GM12878 (cell line): Measurements from ENCODE around the gene WNK2. TPM values are rescaled to one million over a fixed set of nuclear protein-coding genes. Genes with fewer than 3 reads are reported as not detected.

Source experiments
- ATAC-seq: fragments of 200-7000 bp; cut with Tn5 transposase; 3 replicates; pipeline ENCODE4 v1.9.1; 2020; ENCODE audit warnings: mild to moderate bottlenecking, moderate library complexity
- BruUV-seq: library from RNA; stranded (reverse); fragments of 400-500 nt; replicated peaks from 2 replicates; lab custom pipeline; 2021; lab: Mats Ljungman, UMichigan
- CTCF ChIA-PET: fragments of 300-600 bp; sonication (Branson Sonifier 250); formaldehyde crosslinking; extraction: SDS; loops from one replicate; lab custom pipeline; 2021; ENCODE audit warnings: inconsistent platforms; lab: Yijun Ruan, JAX
- POLR2A ChIA-PET: fragments of 350-600 bp; formaldehyde crosslinking; extraction: SDS; loops from one replicate; lab custom pipeline; 2021; ENCODE audit warnings: inconsistent platforms; lab: Charles Lee
- RAD21 ChIA-PET: fragments of 300-600 bp; sonication (Branson Sonifier 250); formaldehyde crosslinking; loops from one replicate; lab custom pipeline; 2023; ENCODE audit warnings: antibody characterized with exemption; ENCODE audit not compliant: unreplicated experiment; lab: Charles Lee
- SMC1A ChIA-PET: fragments of 300-600 bp; sonication (Branson Sonifier 250); formaldehyde crosslinking; loops from one replicate; lab custom pipeline; 2023; ENCODE audit not compliant: unreplicated experiment, uncharacterized antibody; lab: Charles Lee
- DNase-seq: peaks from one replicate; pipeline ENCODE4 v3.0.0-alpha.2; 2011; ENCODE audit warnings: low read depth, low spot score
- FAIRE-seq: peaks from 3 replicates; lab custom pipeline; 2011; peaks lifted over from hg19 to GRCh38; lab: Jason Lieb, UNC
- H2AFZ ChIP-seq: 2 replicates; pipeline ENCODE4 v1.6.0; 2011; ENCODE audit warnings: low read depth, low read length, control low read depth; ENCODE audit not compliant: control insufficient read depth
- H3K27ac ChIP-seq: 2 replicates; pipeline ENCODE4 v1.5.1; 2011; ENCODE audit warnings: control low read depth; ENCODE audit not compliant: control insufficient read depth, insufficient read depth
- H3K27me3 ChIP-seq, 2 experiments: replicated peaks in 1 of 2; 2 replicates each; pipeline versions ENCODE4 v1.6.0 to v1.6.1; 2011; ENCODE audit warnings: low read length in 1 of 2; ENCODE audit not compliant: control insufficient read depth in 2 of 2, insufficient read depth in 2 of 2
- H3K36me3 ChIP-seq, 2 experiments: 2 replicates each; pipeline ENCODE4 v1.5.1; 2011; ENCODE audit warnings: low read length in 1 of 2; ENCODE audit not compliant: control insufficient read depth in 2 of 2, insufficient read depth in 2 of 2
- H3K4me1 ChIP-seq: 2 replicates; pipeline ENCODE4 v1.6.1; 2011; ENCODE audit warnings: mild to moderate bottlenecking, low read length, moderate library complexity, mixed read lengths; ENCODE audit not compliant: control insufficient read depth, insufficient read depth
- H3K4me2 ChIP-seq: 2 replicates; pipeline ENCODE4 v1.6.0; 2011; ENCODE audit warnings: control low read depth; ENCODE audit not compliant: control insufficient read depth, insufficient read depth
- H3K4me3 ChIP-seq: fragments of 200-600 bp; sonication (generic); 2 replicates; pipeline ENCODE4 v1.5.1; 2016
- H3K79me2 ChIP-seq: 2 replicates; pipeline ENCODE4 v1.6.0; 2011; ENCODE audit warnings: low read length; ENCODE audit not compliant: control insufficient read depth, insufficient read depth
- H3K9ac ChIP-seq: 2 replicates; pipeline ENCODE4 v1.8.0; 2011; ENCODE audit warnings: low read length, control low read depth, mixed read lengths; ENCODE audit not compliant: control insufficient read depth, insufficient read depth
- H3K9me3 ChIP-seq: replicated peaks from 3 replicates; pipeline ENCODE4 v1.5.1; 2011; ENCODE audit warnings: mild to moderate bottlenecking, low read length; ENCODE audit not compliant: control insufficient read depth, insufficient read depth
- H4K20me1 ChIP-seq: 2 replicates; pipeline ENCODE4 v1.6.0; 2011; ENCODE audit not compliant: control insufficient read depth, insufficient read depth
- ATF7 ChIP-seq: fragments of 450-650 bp; IDR thresholded peaks from 2 replicates; pipeline ENCODE4 v1.6.1; 2016; ENCODE audit warnings: low read depth, mild to moderate bottlenecking
- CBX5 ChIP-seq: sonication (generic); IDR thresholded peaks from 2 replicates; pipeline ENCODE4 v1.6.1; 2016; ENCODE audit warnings: low read depth, moderate library complexity, mild to moderate bottlenecking, inconsistent platforms
- HDAC2 ChIP-seq: fragments of 200-600 bp; sonication (generic); IDR thresholded peaks from 2 replicates; pipeline ENCODE4 v1.6.1; 2017
- NBN ChIP-seq: fragments of 450-650 bp; IDR thresholded peaks from 2 replicates; pipeline ENCODE4 v1.6.1; 2016
- SMAD1 ChIP-seq: fragments of 450-650 bp; IDR thresholded peaks from 2 replicates; pipeline ENCODE4 v1.6.1; 2018; ENCODE audit warnings: mild to moderate bottlenecking, low read depth; ENCODE audit not compliant: partially characterized antibody
- SREBF2 ChIP-seq: IDR thresholded peaks from 2 replicates; pipeline ENCODE4 v1.6.1; 2012; ENCODE audit warnings: mild to moderate bottlenecking, low read length
- SRF ChIP-seq, 2 experiments: IDR thresholded peaks; 2 replicates each; pipeline ENCODE4 v1.6.1; 2011; ENCODE audit warnings: low read depth in 2 of 2, low read length in 2 of 2, mild to moderate bottlenecking in 1 of 2, moderate library complexity in 1 of 2
- SUPT20H ChIP-seq: IDR thresholded peaks from 2 replicates; pipeline ENCODE4 v1.6.1; 2011; ENCODE audit warnings: low read depth, mild to moderate bottlenecking, low read length, moderate library complexity, borderline replicate concordance; ENCODE audit not compliant: control insufficient read depth
- YY1 ChIP-seq: IDR thresholded peaks from 2 replicates; pipeline ENCODE4 v1.6.1; 2011; ENCODE audit warnings: low read depth, mild to moderate bottlenecking, low read length
- WGBS: methylation state at CpG from one replicate; pipeline ENCODE4 v1.1.6; 2016; ENCODE audit warnings: low lambda C conversion rate; ENCODE audit not compliant: insufficient replicate concordance, insufficient coverage; ENCODE audit errors: missing lambda C conversion rate; 5-methylcytosine and 5-hydroxymethylcytosine counted together
- in situ Hi-C: fragments of 300-500 bp; cut with MboI; formaldehyde crosslinking; loops from 9 replicates; pipeline ENCODE4 v1.14.3; 2018; ENCODE audit warnings: mixed read lengths
- intact Hi-C: fragments of 100-400 bp; cut with micrococcal nuclease; formaldehyde crosslinking; loops from one replicate; pipeline ENCODE4 v1.14.2; 2022; ENCODE audit not compliant: unreplicated experiment
- polyA plus RNA-seq, 11 experiments: library from polyadenylated mRNA; depleted of rRNA in 4 of 11; unstranded in 6 of 11; stranded (reverse) in 5 of 11; fragments of >200 nt; fragmentation: Nextera tagmentation in 4 of 11; fragmentation: Illumina TruSeq in 1 of 11; extraction: Ambion mirVana in 4 of 11; extraction: Trizol in 1 of 11; gene quantifications; 1 replicate in 1 of 11; 2 replicates in 10 of 11; pipeline versions ENCODE4 v1.2.1 to v1.2.3, GENCODE V29; 2011 to 2016; ENCODE audit warnings: inconsistent platforms in 2 of 11, missing spikeins in 2 of 11, low read depth in 1 of 11
- total RNA-seq, 4 experiments: library from RNA; depleted of rRNA in 3 of 4; stranded (reverse); fragments of >200 nt in 3 of 4; fragmentation: Illumina TruSeq in 1 of 4; extraction: Trizol in 1 of 4; gene quantifications; 2 replicates each; pipeline versions ENCODE4 v1.2.1 to v1.2.3, GENCODE V29; 2013 to 2021
- TF ChIP-seq, protein P1 (sequence below): fragments of 450-650 bp; IDR thresholded peaks from 2 replicates; pipeline ENCODE4 v1.6.1; 2016; ENCODE audit warnings: mild to moderate bottlenecking, moderate library complexity, borderline replicate concordance

The WNK2 gene
- total and polyA plus RNA-seq, 10 of the 15 experiments (the other 5 are each of a cell fraction or from before 2014, with no cell fraction given) = 0.15 TPM; not detected in 9

DNA sequence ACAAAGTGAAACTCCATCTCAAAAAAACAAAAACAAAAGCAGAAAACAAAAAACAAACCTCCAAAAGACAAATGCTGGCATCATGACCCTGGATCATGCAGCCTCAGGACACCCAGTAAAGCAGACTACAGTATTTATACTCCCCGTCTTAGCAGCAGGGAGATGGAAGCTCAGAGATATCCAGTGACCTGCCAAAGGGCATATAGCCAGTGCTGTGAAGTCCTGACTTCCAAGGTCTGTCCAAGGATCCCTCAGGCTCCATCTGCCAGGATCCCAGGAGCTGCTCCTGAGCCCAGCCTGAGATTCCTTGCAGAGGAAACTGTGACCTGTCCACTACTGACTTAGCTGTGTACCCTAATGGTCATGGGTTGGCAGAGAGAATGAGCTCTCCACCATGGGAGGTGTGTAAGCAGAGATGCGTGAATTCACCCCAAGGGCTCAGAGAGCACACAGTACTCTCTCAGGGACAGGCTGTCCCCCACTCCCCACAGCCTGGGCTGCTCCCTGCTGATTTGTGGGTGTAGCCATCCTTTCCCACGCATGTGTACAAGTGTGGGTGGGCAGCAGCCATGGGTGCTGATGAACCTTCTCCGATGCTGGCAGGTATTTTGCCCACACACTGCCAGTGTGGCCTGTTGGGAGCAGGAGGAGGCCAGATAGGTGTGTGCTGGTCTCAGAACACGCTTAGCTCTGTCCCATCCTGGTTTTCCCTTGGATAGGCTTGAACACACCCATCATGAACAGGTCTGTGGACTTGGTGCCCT, 2.1 kb upstream of the WNK2 start:
- Histone ChIP-seq H3K4me1 (no peaks in the 10 kb centered on the region), H3K4me2 (no peak overlapping the region), H3K79me2 (no peaks in the 10 kb centered on the region), H3K4me3 (no peak overlapping the region), H3K27ac (no peak overlapping the region), H4K20me1 (no peaks in the 10 kb centered on the region), H3K36me3 (no peaks in the 10 kb centered on the region), H2AFZ (no peak overlapping the region), H3K9ac (no peak overlapping the region), H3K27me3 (peaks cover 8 to 12% of the 10 kb centered on the region in 2 experiments; a peak in 3 of 4 replicates), H3K9me3 (no peaks in the 10 kb centered on the region)
- intact Hi-C loops (no loop called here), in situ Hi-C loops (no loop called here)
- ChIA-PET SMC1A (interaction anchor here (1.6 kb wide), 1 partner anchor 12 kb away, joined by 4 read pairs; no protein-coding TSS in a partner anchor), CTCF (no interaction called here), RAD21 (no interaction called here), POLR2A (no interaction called here)
- 21% methylated on average over 5 of the region's 5 CpGs for WGBS
- TF ChIP-seq NBN = no peak
- no peak for TF ChIP-seq SUPT20H
- no peak for TF ChIP-seq YY1
- no peak for TF ChIP-seq CBX5
- no peak for TF ChIP-seq ATF7
- no peak for TF ChIP-seq SRF (IDR thresholded peaks at IDR 0.05; ENCODE audit: low read depth in 2 of 2, low read length in 2 of 2)
- TF ChIP-seq HDAC2 = no peak
- TF ChIP-seq SMAD1 = no peak
- TF ChIP-seq SREBF2 = no peak
- TF ChIP-seq, protein P1, sequence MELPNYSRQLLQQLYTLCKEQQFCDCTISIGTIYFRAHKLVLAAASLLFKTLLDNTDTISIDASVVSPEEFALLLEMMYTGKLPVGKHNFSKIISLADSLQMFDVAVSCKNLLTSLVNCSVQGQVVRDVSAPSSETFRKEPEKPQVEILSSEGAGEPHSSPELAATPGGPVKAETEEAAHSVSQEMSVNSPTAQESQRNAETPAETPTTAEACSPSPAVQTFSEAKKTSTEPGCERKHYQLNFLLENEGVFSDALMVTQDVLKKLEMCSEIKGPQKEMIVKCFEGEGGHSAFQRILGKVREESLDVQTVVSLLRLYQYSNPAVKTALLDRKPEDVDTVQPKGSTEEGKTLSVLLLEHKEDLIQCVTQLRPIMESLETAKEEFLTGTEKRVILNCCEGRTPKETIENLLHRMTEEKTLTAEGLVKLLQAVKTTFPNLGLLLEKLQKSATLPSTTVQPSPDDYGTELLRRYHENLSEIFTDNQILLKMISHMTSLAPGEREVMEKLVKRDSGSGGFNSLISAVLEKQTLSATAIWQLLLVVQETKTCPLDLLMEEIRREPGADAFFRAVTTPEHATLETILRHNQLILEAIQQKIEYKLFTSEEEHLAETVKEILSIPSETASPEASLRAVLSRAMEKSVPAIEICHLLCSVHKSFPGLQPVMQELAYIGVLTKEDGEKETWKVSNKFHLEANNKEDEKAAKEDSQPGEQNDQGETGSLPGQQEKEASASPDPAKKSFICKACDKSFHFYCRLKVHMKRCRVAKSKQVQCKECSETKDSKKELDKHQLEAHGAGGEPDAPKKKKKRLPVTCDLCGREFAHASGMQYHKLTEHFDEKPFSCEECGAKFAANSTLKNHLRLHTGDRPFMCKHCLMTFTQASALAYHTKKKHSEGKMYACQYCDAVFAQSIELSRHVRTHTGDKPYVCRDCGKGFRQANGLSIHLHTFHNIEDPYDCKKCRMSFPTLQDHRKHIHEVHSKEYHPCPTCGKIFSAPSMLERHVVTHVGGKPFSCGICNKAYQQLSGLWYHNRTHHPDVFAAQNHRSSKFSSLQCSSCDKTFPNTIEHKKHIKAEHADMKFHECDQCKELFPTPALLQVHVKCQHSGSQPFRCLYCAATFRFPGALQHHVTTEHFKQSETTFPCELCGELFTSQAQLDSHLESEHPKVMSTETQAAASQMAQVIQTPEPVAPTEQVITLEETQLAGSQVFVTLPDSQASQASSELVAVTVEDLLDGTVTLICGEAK = no peak
- ATAC-seq = no peak
- no TSS peak for BruUV-seq
- FAIRE-seq = no peak
- no peak for DNase-seq
